H1 (cell line): Measurements from ENCODE around the gene MAPKAP1. TPM values are rescaled to one million over a fixed set of nuclear protein-coding genes. Genes with fewer than 3 reads are reported as not detected.

Experiments used
- CTCF ChIA-PET: fragments of 300-600 bp; sonication (Branson Sonifier 250); formaldehyde crosslinking; loops from one replicate; lab custom pipeline; 2021; ENCODE audit not compliant: partially characterized antibody; lab: Charles Lee
- POLR2A ChIA-PET: fragments of 300-600 bp; sonication (Branson Sonifier 250); formaldehyde crosslinking; loops from one replicate; lab custom pipeline; 2021; ENCODE audit warnings: inconsistent platforms; ENCODE audit not compliant: partially characterized antibody; lab: Charles Lee
- DNase-seq, 2 experiments: peaks; one replicate each; pipeline versions ENCODE4 v3.0.0 to v3.0.0-alpha.2; 2010 to 2022; ENCODE audit warnings: low spot score in 2 of 2, low read depth in 1 of 2, mixed read lengths in 1 of 2
- FAIRE-seq: peaks from 2 replicates; lab custom pipeline; 2011; peaks lifted over from hg19 to GRCh38; lab: Jason Lieb, UNC
- H2AFZ ChIP-seq: 2 replicates; pipeline ENCODE4 v1.8.1; 2012; ENCODE audit warnings: low read length, inconsistent platforms
- H2AK5ac ChIP-seq: 2 replicates; pipeline ENCODE4 v1.6.1; 2013; ENCODE audit warnings: low read depth, low read length
- H2BK120ac ChIP-seq: replicated peaks from 2 replicates; pipeline ENCODE3; 2013; ENCODE audit warnings: low read depth, low read length, inconsistent platforms
- H2BK12ac ChIP-seq: 2 replicates; pipeline ENCODE4 v1.6.1; 2013; ENCODE audit warnings: low read depth, low read length
- H2BK15ac ChIP-seq: 2 replicates; pipeline ENCODE4 v1.6.1; 2013; ENCODE audit warnings: low read length
- H2BK20ac ChIP-seq: 2 replicates; pipeline ENCODE4 v1.6.1; 2013; ENCODE audit warnings: low read length
- H2BK5ac ChIP-seq: 2 replicates; pipeline ENCODE4 v1.6.1; 2013; ENCODE audit warnings: low read depth, low read length
- H3K14ac ChIP-seq: 2 replicates; pipeline ENCODE4 v1.6.1; 2013; ENCODE audit warnings: inconsistent platforms; ENCODE audit not compliant: insufficient read length
- H3K18ac ChIP-seq: 2 replicates; pipeline ENCODE4 v1.6.1; 2013; ENCODE audit warnings: low read length; ENCODE audit errors: extremely low read depth
- H3K23ac ChIP-seq: 2 replicates; pipeline ENCODE4 v1.6.1; 2013; ENCODE audit warnings: inconsistent platforms; ENCODE audit not compliant: insufficient read length
- H3K23me2 ChIP-seq: 2 replicates; pipeline ENCODE4 v1.6.1; 2013; ENCODE audit warnings: low read depth, low read length
- H3K27ac ChIP-seq: 2 replicates; pipeline ENCODE4 v1.6.1; 2011; ENCODE audit warnings: low read depth, low read length, inconsistent platforms
- H3K27me3 ChIP-seq, 4 experiments: replicated peaks in 1 of 4; 1 replicate in 1 of 4; 2 replicates in 3 of 4; pipeline versions ENCODE4 v1.6.1 to v1.8.1; 2011 to 2013; ENCODE audit warnings: low read length in 3 of 4, mild to moderate bottlenecking in 3 of 4, inconsistent platforms in 2 of 4, mixed read lengths in 2 of 4, moderate library complexity in 1 of 4; ENCODE audit not compliant: control insufficient read depth in 3 of 4, insufficient read depth in 3 of 4; ENCODE audit errors: extremely low read depth in 1 of 4
- H3K36me3 ChIP-seq, 4 experiments: 2 replicates each; pipeline versions ENCODE4 v1.6.1 to v1.8.1; 2011 to 2013; ENCODE audit warnings: mild to moderate bottlenecking in 4 of 4, low read length in 3 of 4, moderate library complexity in 2 of 4, control low read depth in 1 of 4, inconsistent platforms in 1 of 4; ENCODE audit not compliant: insufficient read depth in 4 of 4, control insufficient read depth in 2 of 4
- H3K4ac ChIP-seq: replicated peaks from 2 replicates; pipeline ENCODE3; 2013; ENCODE audit warnings: low read length, low read depth, mixed read lengths, inconsistent platforms; ENCODE audit not compliant: insufficient read length
- H3K4me1 ChIP-seq, 4 experiments: replicated peaks in 1 of 4; 1 replicate in 1 of 4; 2 replicates in 3 of 4; pipeline versions ENCODE4 v1.6.1 to v1.8.1; 2011 to 2013; ENCODE audit warnings: low read length in 3 of 4, inconsistent platforms in 2 of 4, mixed read lengths in 1 of 4; ENCODE audit not compliant: insufficient read depth in 4 of 4, control insufficient read depth in 3 of 4
- H3K4me2 ChIP-seq, 2 experiments: 2 replicates each; pipeline versions ENCODE4 v1.6.1 to v1.8.1; 2011 to 2013; ENCODE audit warnings: low read depth in 2 of 2, low read length in 2 of 2, control low read depth in 1 of 2, inconsistent platforms in 1 of 2, mild to moderate bottlenecking in 1 of 2; ENCODE audit not compliant: insufficient read depth in 1 of 2
- H3K4me3 ChIP-seq, 4 experiments: fragments of 200-600, 300-600 bp in 1 of 4; sonication (generic), shearing (Covaris generic), sonication (Bioruptor Twin) in 1 of 4; 2 replicates each; pipeline versions ENCODE4 v1.5.1 to v1.8.1; 2011 to 2016; ENCODE audit warnings: low read length in 4 of 4, low read depth in 3 of 4, control low read depth in 2 of 4, inconsistent platforms in 2 of 4, mild to moderate bottlenecking in 2 of 4, mixed read lengths in 1 of 4, moderate library complexity in 1 of 4; ENCODE audit not compliant: insufficient read depth in 2 of 4; ENCODE audit errors: extremely low read depth in 1 of 4
- H3K56ac ChIP-seq: replicated peaks from 2 replicates; pipeline ENCODE3; 2013; ENCODE audit warnings: low read depth, mild to moderate bottlenecking, mixed read lengths, low read length, inconsistent platforms; ENCODE audit not compliant: insufficient read length
- H3K79me1 ChIP-seq: 2 replicates; pipeline ENCODE4 v1.6.1; 2013; ENCODE audit warnings: low read depth, low read length, control low read depth
- H3K79me2 ChIP-seq, 2 experiments: 2 replicates each; pipeline versions ENCODE4 v1.6.1 to v1.8.1; 2012 to 2013; ENCODE audit warnings: low read length in 2 of 2, mild to moderate bottlenecking in 2 of 2, inconsistent platforms in 1 of 2; ENCODE audit not compliant: insufficient read depth in 2 of 2, control insufficient read depth in 1 of 2
- H3K9ac ChIP-seq, 4 experiments: replicated peaks in 1 of 4; 1 replicate in 1 of 4; 2 replicates in 3 of 4; pipeline versions ENCODE4 v1.6.1 to v1.8.1; 2011 to 2013; ENCODE audit warnings: low read depth in 3 of 4, low read length in 3 of 4, control low read depth in 2 of 4, mild to moderate bottlenecking in 2 of 4, moderate library complexity in 2 of 4, inconsistent platforms in 1 of 4; ENCODE audit errors: extremely low read depth in 1 of 4
- H3K9me3 ChIP-seq, 2 experiments: 2 replicates each; pipeline versions ENCODE4 v1.6.1 to v1.8.1; 2012 to 2013; ENCODE audit warnings: mild to moderate bottlenecking in 2 of 2, moderate library complexity in 2 of 2, control low read depth in 1 of 2, inconsistent platforms in 1 of 2, low read depth in 1 of 2, low read length in 1 of 2, mixed read lengths in 1 of 2; ENCODE audit not compliant: insufficient read depth in 2 of 2
- H4K20me1 ChIP-seq, 2 experiments: replicated peaks in 1 of 2; 2 replicates each; pipeline versions ENCODE3 to v1.8.1; 2011 to 2013; ENCODE audit warnings: inconsistent platforms in 2 of 2, low read length in 2 of 2, mild to moderate bottlenecking in 1 of 2; ENCODE audit not compliant: insufficient read depth in 2 of 2, control insufficient read depth in 1 of 2
- H4K5ac ChIP-seq: 2 replicates; pipeline ENCODE4 v1.6.1; 2013; ENCODE audit warnings: low read length, low read depth, mixed read lengths, inconsistent platforms; ENCODE audit not compliant: insufficient read length
- H4K8ac ChIP-seq: 2 replicates; pipeline ENCODE4 v1.8.0; 2013; ENCODE audit warnings: mild to moderate bottlenecking, moderate library complexity, low read length, inconsistent platforms; ENCODE audit not compliant: insufficient read depth; ENCODE audit errors: extremely low read depth
- H4K91ac ChIP-seq: replicated peaks from 2 replicates; pipeline ENCODE3; 2013; ENCODE audit warnings: low read length, mixed read lengths, inconsistent platforms; ENCODE audit not compliant: insufficient read length
- CHD1 ChIP-seq: IDR thresholded peaks from 2 replicates; pipeline ENCODE4 v1.6.1; 2012; ENCODE audit warnings: low read depth, low read length, improper control_type of control experiment
- NRF1 ChIP-seq: IDR thresholded peaks from 2 replicates; pipeline ENCODE4 v1.6.1; 2011; ENCODE audit warnings: mild to moderate bottlenecking, low read depth, low read length, improper control_type of control experiment
- POLR2AphosphoS5 ChIP-seq: IDR thresholded peaks from 2 replicates; pipeline ENCODE4 v1.6.1; 2011; ENCODE audit warnings: low read depth, low read length
- RXRA ChIP-seq: IDR thresholded peaks from 2 replicates; pipeline ENCODE4 v1.6.1; 2011; ENCODE audit warnings: low read depth, mild to moderate bottlenecking, low read length, moderate library complexity; ENCODE audit not compliant: insufficient read depth
- SIX5 ChIP-seq: IDR thresholded peaks from 2 replicates; pipeline ENCODE4 v1.6.1; 2011; ENCODE audit warnings: mild to moderate bottlenecking, low read depth, low read length
- WGBS, 2 experiments: shearing (Covaris generic) in 1 of 2; methylation state at CpG; one replicate each; pipeline versions ENCODE4 v1.1.6 to v1.1.7; 2013 to 2015; ENCODE audit warnings: low lambda C conversion rate in 2 of 2, mixed read lengths in 2 of 2, inconsistent platforms in 1 of 2, low coverage in 1 of 2, missing lambda C conversion rate in 1 of 2; ENCODE audit not compliant: insufficient replicate concordance in 2 of 2, insufficient coverage in 1 of 2, insufficient read length in 1 of 2; ENCODE audit errors: extremely low coverage in 1 of 2, missing lambda C conversion rate in 1 of 2; 5-methylcytosine and 5-hydroxymethylcytosine counted together
- polyA plus RNA-seq, 7 experiments: library from polyadenylated mRNA; depleted of rRNA in 3 of 7; stranded (reverse) in 5 of 7; unstranded in 2 of 7; fragments of >200 nt in 5 of 7; fragments of 200-250 nt in 2 of 7; gene quantifications; 1 replicate in 5 of 7; 2 replicates in 1 of 7; 4 replicates in 1 of 7; pipeline versions ENCODE4 v1.2.1 to v1.2.3, GENCODE V29; 2011 to 2013; ENCODE audit warnings: missing spikeins in 2 of 7, mixed read lengths in 2 of 7
- total RNA-seq: library from RNA; stranded (reverse); fragmentation: NEBNext Ultra II Directional; extraction: Animal tissue kit (Norgen Biotek cat#: 25700); gene quantifications from 2 replicates; pipeline ENCODE4 v1.2.1, GENCODE V29; 2021

The MAPKAP1 gene
- total and polyA plus RNA-seq, 2 of the 8 experiments (the other 6 are each of a cell fraction or from before 2014, with no cell fraction given) = 79.2 to 140 TPM

DNA sequence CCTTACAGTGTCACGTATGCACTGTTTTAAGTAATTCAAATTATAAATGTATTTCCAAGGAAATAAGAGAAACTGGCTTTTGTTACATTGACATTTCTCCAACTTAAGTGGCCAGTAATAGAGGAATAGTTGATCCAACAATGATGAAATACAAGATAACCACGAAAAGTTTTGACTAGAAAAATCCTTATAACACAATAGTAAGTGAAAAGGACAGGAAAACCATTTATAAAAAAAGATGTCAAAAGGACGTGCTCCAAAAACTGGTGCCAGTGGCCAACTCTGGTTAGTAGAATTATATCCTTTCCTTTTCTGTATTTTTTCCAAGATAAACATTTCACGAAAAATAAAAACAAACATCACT, 234.5 kb downstream of the MAPKAP1 start:
- H2BK120ac ChIP-seq = no peak overlapping the region
- no peak overlapping the region for H2BK12ac ChIP-seq
- H4K8ac ChIP-seq = no peak overlapping the region
- WGBS, 2 experiments = 87% methylated on average over 4 of the region's 4 CpGs; no CpG with 5 or more reads in 1 of the 2 experiments
- H3K4me3 ChIP-seq = no peak overlapping the region
- no peaks in the 10 kb centered on the region for H3K27me3 ChIP-seq
- no peak overlapping the region for H3K14ac ChIP-seq
- no peak overlapping the region for H2BK5ac ChIP-seq
- H3K4me2 ChIP-seq = no peak overlapping the region
- no peak overlapping the region for H2AK5ac ChIP-seq
- FAIRE-seq = no peak
- H3K36me3 ChIP-seq = no peaks in the 10 kb centered on the region
- no peak overlapping the region for H3K9ac ChIP-seq
- no peak overlapping the region for H3K18ac ChIP-seq
- H3K4me1 ChIP-seq = peaks cover 0 to 10% (median 2%) of the 10 kb centered on the region in 4 experiments; a peak in 3 of 7 replicates
- no peak overlapping the region for H4K91ac ChIP-seq
- H3K27ac ChIP-seq = no peak overlapping the region
- TF ChIP-seq CHD1 (no peak), RXRA (no peak), POLR2AphosphoS5 (no peak), NRF1 (no peak), SIX5 (no peak)
- TF ChIP-seq, all 59 proteins: peak for 0
- ChIA-PET CTCF (interaction anchor here (0.6 to 1.4 kb wide), 10 partner anchors 10 to 267 kb away, joined by 3 to 11 read pairs (median 4); no protein-coding TSS in a partner anchor), POLR2A (interaction anchor here (0.9 to 2.1 kb wide), 2 partner anchors 10 to 19 kb away, joined by 4 to 5 read pairs; no protein-coding TSS in a partner anchor)
- no peak overlapping the region for H2BK15ac ChIP-seq
- no peak overlapping the region for H3K56ac ChIP-seq
- H3K23ac ChIP-seq = no peak overlapping the region
- no peaks in the 10 kb centered on the region for H3K23me2 ChIP-seq
- H3K4ac ChIP-seq = no peak overlapping the region
- H3K9me3 ChIP-seq = no peaks in the 10 kb centered on the region
- H2AFZ ChIP-seq = no peak overlapping the region
- DNase-seq = no peak
- H4K20me1 ChIP-seq = no peaks in the 10 kb centered on the region
- no peak overlapping the region for H2BK20ac ChIP-seq
- 0 out of 2 replicates have a peak, but pooled peaks cover 2% of the 10 kb centered on the region for H3K79me1 ChIP-seq
- no peak overlapping the region for H4K5ac ChIP-seq
- H3K79me2 ChIP-seq = no peaks in the 10 kb centered on the region; a peak in 1 of 4 replicates
